Embryonic facial prominence (tissue), 1 donor: ENCODE measurements around the gene CACNA2D1.
"Not testable (repeated sequence)": the region's sequence is repeated elsewhere in the genome, so short reads cannot be mapped to it uniquely, and the experiment has no call there.

Experiments
- DNase-seq: peaks from one replicate; pipeline ENCODE4 v3.0.0-alpha.2; 2016; ENCODE audit errors: extremely low spot score

Gene CACNA2D1

GRCh38 chr7:82166260-82167015, 277.1 kb downstream of the CACNA2D1 start:
- no peak for DNase-seq

GRCh38 chr7:82164813-82165212, 278.8 kb downstream of the CACNA2D1 start:
- DNase-seq: no peak

- DNase-seq: no peak
Observed at GRCh38 chr7:82164410-82164809, 279.2 kb downstream of the CACNA2D1 start.

- DNase-seq: no peak
Observed at GRCh38 chr7:82163586-82163985, 280.0 kb downstream of the CACNA2D1 start.

GRCh38 chr7:82162289-82162688, 281.3 kb downstream of the CACNA2D1 start:
- no peak for DNase-seq

GRCh38 chr7:82158327-82158726, 285.2 kb downstream of the CACNA2D1 start:
- no peak for DNase-seq

GRCh38 chr7:82156893-82157292, 286.7 kb downstream of the CACNA2D1 start:
- DNase-seq: no peak

GRCh38 chr7:82156168-82156567, 287.4 kb downstream of the CACNA2D1 start:
- DNase-seq: no peak

GRCh38 chr7:82154728-82155127, 288.8 kb downstream of the CACNA2D1 start:
- no peak for DNase-seq

- DNase-seq: no peak
Observed at GRCh38 chr7:82153776-82154175, 289.8 kb downstream of the CACNA2D1 start.

- DNase-seq: no peak
Observed at GRCh38 chr7:82152858-82153257, 290.7 kb downstream of the CACNA2D1 start.

- DNase-seq: no peak
Observed at GRCh38 chr7:82146491-82146890, 297.1 kb downstream of the CACNA2D1 start.

GRCh38 chr7:82142263-82142864, 301.2 kb downstream of the CACNA2D1 start:
- DNase-seq: no peak

- DNase-seq: no peak
Observed at GRCh38 chr7:82141427-82141826, 302.1 kb downstream of the CACNA2D1 start.

- not testable (repeated sequence) for DNase-seq
Observed at GRCh38 chr7:82140608-82141007, 303.0 kb downstream of the CACNA2D1 start.

- DNase-seq: no peak
Observed at GRCh38 chr7:82131215-82131614, 312.4 kb downstream of the CACNA2D1 start.

GRCh38 chr7:82129091-82129490, 314.5 kb downstream of the CACNA2D1 start:
- DNase-seq: no peak

GRCh38 chr7:82128546-82128945, 315.0 kb downstream of the CACNA2D1 start:
- DNase-seq: no peak

- no peak for DNase-seq
Observed at GRCh38 chr7:82126576-82126975, 317.0 kb downstream of the CACNA2D1 start.

GRCh38 chr7:82124445-82124844, 319.1 kb downstream of the CACNA2D1 start:
- no peak for DNase-seq

- no peak for DNase-seq
Observed at GRCh38 chr7:82122275-82122674, 321.3 kb downstream of the CACNA2D1 start.

- DNase-seq: no peak
Observed at GRCh38 chr7:82114237-82114636, 329.3 kb downstream of the CACNA2D1 start.

GRCh38 chr7:82110146-82110840, 333.3 kb downstream of the CACNA2D1 start:
- no peak for DNase-seq
